ENCODE measurements around the gene NPAT.

- TF ChIP-seq CTCF (IDR thresholded peaks at IDR 0.05) = no peak
- TF ChIP-seq POLR2AphosphoS5 (IDR thresholded peaks at IDR 0.05) = no peak
- TF ChIP-seq POLR2A (IDR thresholded peaks at IDR 0.05) = no peak
- TF ChIP-seq EP300 (IDR thresholded peaks at IDR 0.05) = no peak
Measured at GRCh38 chr11:108147150-108147549, 75.3 kb downstream of the NPAT start.

All from gastroesophageal sphincter (tissue), 3 donors.